HEK293 (cell line): ENCODE results near the gene SPOUT1.

Source experiments
- FEZF1 ChIP-seq: fragments of 450-650 bp; formaldehyde crosslinking; IDR thresholded peaks from 2 replicates; pipeline ENCODE4 v1.5.1; 2016; ENCODE audit warnings: missing biosample characterization, missing genetic modification characterization
- GFI1B ChIP-seq: fragments of 450-650 bp; formaldehyde crosslinking; IDR thresholded peaks from 2 replicates; pipeline ENCODE4 v1.5.1; 2016; ENCODE audit warnings: missing biosample characterization, missing genetic modification characterization
- GLIS1 ChIP-seq: fragments of 450-650 bp; formaldehyde crosslinking; IDR thresholded peaks from 2 replicates; pipeline ENCODE4 v1.5.1; 2016; ENCODE audit warnings: missing biosample characterization, missing genetic modification characterization
- REST ChIP-seq: fragments of 450-650 bp; formaldehyde crosslinking; IDR thresholded peaks from 2 replicates; pipeline ENCODE4 v1.5.1; 2016; ENCODE audit warnings: missing biosample characterization, missing genetic modification characterization
- SCRT1 ChIP-seq: fragments of 450-650 bp; formaldehyde crosslinking; IDR thresholded peaks from 2 replicates; pipeline ENCODE4 v1.5.1; 2016; ENCODE audit warnings: missing biosample characterization, missing genetic modification characterization, borderline replicate concordance
- SCRT2 ChIP-seq: fragments of 450-650 bp; formaldehyde crosslinking; IDR thresholded peaks from 2 replicates; pipeline ENCODE4 v1.5.1; 2016; ENCODE audit warnings: missing biosample characterization, missing genetic modification characterization
- SP2 ChIP-seq: fragments of 450-650 bp; formaldehyde crosslinking; IDR thresholded peaks from 2 replicates; pipeline ENCODE4 v1.5.1; 2016; ENCODE audit warnings: missing biosample characterization, missing genetic modification characterization
- WT1 ChIP-seq: fragments of 450-650 bp; formaldehyde crosslinking; IDR thresholded peaks from 2 replicates; pipeline ENCODE4 v1.5.1; 2016; ENCODE audit warnings: missing biosample characterization, missing genetic modification characterization
- ZEB2 ChIP-seq: fragments of 450-650 bp; formaldehyde crosslinking; IDR thresholded peaks from 2 replicates; pipeline ENCODE4 v1.5.1; 2016; ENCODE audit warnings: missing biosample characterization, missing genetic modification characterization
- ZFP69B ChIP-seq: fragments of 450-650 bp; formaldehyde crosslinking; IDR thresholded peaks from 2 replicates; pipeline ENCODE4 v1.5.1; 2016; ENCODE audit warnings: missing biosample characterization, missing genetic modification characterization
- ZIC2 ChIP-seq: fragments of 450-650 bp; formaldehyde crosslinking; IDR thresholded peaks from 2 replicates; pipeline ENCODE4 v1.5.1; 2016; ENCODE audit warnings: missing biosample characterization, missing genetic modification characterization
- ZNF10 ChIP-seq: fragments of 450-650 bp; formaldehyde crosslinking; IDR thresholded peaks from 2 replicates; pipeline ENCODE4 v1.5.1; 2017; ENCODE audit warnings: missing biosample characterization, missing genetic modification characterization
- ZNF19 ChIP-seq: fragments of 450-650 bp; formaldehyde crosslinking; IDR thresholded peaks from 2 replicates; pipeline ENCODE4; 2016; ENCODE audit warnings: missing biosample characterization, missing genetic modification characterization, low read depth
- ZNF211 ChIP-seq: fragments of 450-650 bp; formaldehyde crosslinking; IDR thresholded peaks from 2 replicates; pipeline ENCODE4 v1.5.1; 2016; ENCODE audit warnings: low read depth, missing biosample characterization, missing genetic modification characterization
- ZNF23 ChIP-seq: fragments of 450-650 bp; formaldehyde crosslinking; IDR thresholded peaks from 2 replicates; pipeline ENCODE4 v1.5.1; 2016; ENCODE audit warnings: missing biosample characterization, missing genetic modification characterization, borderline replicate concordance
- ZNF37A ChIP-seq: fragments of 450-650 bp; IDR thresholded peaks from 2 replicates; pipeline ENCODE4 v1.5.1; 2018; ENCODE audit warnings: missing biosample characterization, missing genetic modification characterization
- ZNF394 ChIP-seq: fragments of 450-650 bp; formaldehyde crosslinking; IDR thresholded peaks from 2 replicates; pipeline ENCODE4 v1.5.1; 2016; ENCODE audit warnings: missing biosample characterization, missing genetic modification characterization, mild to moderate bottlenecking, moderate library complexity, borderline replicate concordance
- ZNF426 ChIP-seq: fragments of 450-650 bp; formaldehyde crosslinking; IDR thresholded peaks from 2 replicates; pipeline ENCODE4 v1.5.1; 2017; ENCODE audit warnings: missing biosample characterization, missing genetic modification characterization, mild to moderate bottlenecking, inconsistent platforms, moderate library complexity
- ZNF473 ChIP-seq: fragments of 450-650 bp; formaldehyde crosslinking; IDR thresholded peaks from 2 replicates; pipeline ENCODE4 v1.5.1; 2017; ENCODE audit warnings: missing biosample characterization, missing genetic modification characterization
- ZNF510 ChIP-seq: fragments of 450-650 bp; formaldehyde crosslinking; IDR thresholded peaks from 2 replicates; pipeline ENCODE4 v1.5.1; 2018; ENCODE audit warnings: mild to moderate bottlenecking, missing genetic modification characterization, missing biosample characterization; ENCODE audit not compliant: insufficient replicate concordance
- ZNF560 ChIP-seq: fragments of 450-650 bp; formaldehyde crosslinking; IDR thresholded peaks from 2 replicates; pipeline ENCODE4 v1.5.1; 2017; ENCODE audit warnings: missing biosample characterization, missing genetic modification characterization, borderline replicate concordance
- ZNF664 ChIP-seq: fragments of 450-650 bp; formaldehyde crosslinking; IDR thresholded peaks from 2 replicates; pipeline ENCODE4 v1.5.1; 2016; ENCODE audit warnings: missing biosample characterization, missing genetic modification characterization
- ZNF677 ChIP-seq: fragments of 450-650 bp; IDR thresholded peaks from 2 replicates; pipeline ENCODE4 v1.5.0; 2018; ENCODE audit warnings: missing biosample characterization, mild to moderate bottlenecking, missing genetic modification characterization, moderate library complexity
- ZNF830 ChIP-seq: fragments of 450-650 bp; IDR thresholded peaks from 2 replicates; pipeline ENCODE4 v1.5.0; 2018; ENCODE audit warnings: missing biosample characterization, missing genetic modification characterization, low read depth, mild to moderate bottlenecking, moderate library complexity
- ZSCAN23 ChIP-seq: fragments of 450-650 bp; formaldehyde crosslinking; IDR thresholded peaks from 2 replicates; pipeline ENCODE4 v1.5.1; 2016; ENCODE audit warnings: missing biosample characterization, missing genetic modification characterization
- ZSCAN4 ChIP-seq: fragments of 450-650 bp; formaldehyde crosslinking; IDR thresholded peaks from 2 replicates; pipeline ENCODE4 v1.5.1; 2017; ENCODE audit warnings: missing biosample characterization, missing genetic modification characterization
- ZSCAN5A ChIP-seq: fragments of 450-650 bp; formaldehyde crosslinking; IDR thresholded peaks from 2 replicates; pipeline ENCODE4 v1.5.1; 2016; ENCODE audit warnings: missing biosample characterization, missing genetic modification characterization
- TF ChIP-seq, protein P1 (sequence below): fragments of 450-650 bp; formaldehyde crosslinking; IDR thresholded peaks from 2 replicates; pipeline ENCODE4 v1.5.1; 2017; ENCODE audit warnings: missing biosample characterization, mild to moderate bottlenecking, missing genetic modification characterization, moderate library complexity
- TF ChIP-seq, protein P2 (sequence below): fragments of 450-650 bp; formaldehyde crosslinking; IDR thresholded peaks from 2 replicates; pipeline ENCODE4 v1.5.1; 2017; ENCODE audit warnings: missing biosample characterization, missing genetic modification characterization
- TF ChIP-seq, protein P3 (sequence below): fragments of 450-650 bp; formaldehyde crosslinking; IDR thresholded peaks from 2 replicates; pipeline ENCODE4 v1.5.1; 2016; ENCODE audit warnings: missing biosample characterization, missing genetic modification characterization

The SPOUT1 gene

GRCh38 chr9:128818099-128818838, 11.3 kb downstream of the SPOUT1 start, which contains the start of gene ENDOG (continued):
- TF ChIP-seq, protein P1, sequence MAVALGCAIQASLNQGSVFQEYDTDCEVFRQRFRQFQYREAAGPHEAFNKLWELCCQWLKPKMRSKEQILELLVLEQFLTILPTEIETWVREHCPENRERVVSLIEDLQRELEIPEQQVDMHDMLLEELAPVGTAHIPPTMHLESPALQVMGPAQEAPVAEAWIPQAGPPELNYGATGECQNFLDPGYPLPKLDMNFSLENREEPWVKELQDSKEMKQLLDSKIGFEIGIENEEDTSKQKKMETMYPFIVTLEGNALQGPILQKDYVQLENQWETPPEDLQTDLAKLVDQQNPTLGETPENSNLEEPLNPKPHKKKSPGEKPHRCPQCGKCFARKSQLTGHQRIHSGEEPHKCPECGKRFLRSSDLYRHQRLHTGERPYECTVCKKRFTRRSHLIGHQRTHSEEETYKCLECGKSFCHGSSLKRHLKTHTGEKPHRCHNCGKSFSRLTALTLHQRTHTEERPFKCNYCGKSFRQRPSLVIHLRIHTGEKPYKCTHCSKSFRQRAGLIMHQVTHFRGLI: peak; percentile 100
- TF ChIP-seq ZNF394 (peak; percentile 42; the same call in 1 of the 2 replicates), ZNF677 (tag by site-specific recombination) (0 out of 2 replicates have a peak, but pooled peaks have one; percentile 25), ZNF37A (tag by site-specific recombination) (no peak), ZSCAN23 (tag by site-specific recombination) (no peak), GLIS1 (tag by site-specific recombination) (peak; percentile 57; the same call in 1 of the 2 replicates), ZSCAN5A (tag by site-specific recombination) (no peak), SP2 (tag by site-specific recombination) (peak; percentile 80), ZNF473 (tag by site-specific recombination) (no peak), ZIC2 (tag by site-specific recombination) (peak; percentile 59), ZNF211 (tag by site-specific recombination) (no peak), SCRT1 (tag by site-specific recombination) (no peak), ZNF830 (tag by site-specific recombination) (no peak), ZNF560 (tag by site-specific recombination) (no peak), ZFP69B (tag by site-specific recombination) (peak; percentile 99), GFI1B (tag by site-specific recombination) (no peak), ZNF510 (tag by site-specific recombination) (no peak), ZNF664 (tag by site-specific recombination) (no peak), ZNF19 (tag by site-specific recombination) (no peak), REST (tag by site-specific recombination) (no peak), ZEB2 (tag by site-specific recombination) (peak; percentile 39; the same call in 1 of the 2 replicates), ZNF10 (peak; percentile 96), FEZF1 (tag by site-specific recombination) (no peak; the same call in 1 of the 2 replicates), SCRT2 (tag by site-specific recombination) (no peak), ZSCAN4 (no peak), ZNF23 (tag by site-specific recombination) (no peak), ZNF426 (tag by site-specific recombination) (no peak), WT1 (0 out of 2 replicates have a peak, but pooled peaks have one; percentile 13)
- TF ChIP-seq, protein P2, sequence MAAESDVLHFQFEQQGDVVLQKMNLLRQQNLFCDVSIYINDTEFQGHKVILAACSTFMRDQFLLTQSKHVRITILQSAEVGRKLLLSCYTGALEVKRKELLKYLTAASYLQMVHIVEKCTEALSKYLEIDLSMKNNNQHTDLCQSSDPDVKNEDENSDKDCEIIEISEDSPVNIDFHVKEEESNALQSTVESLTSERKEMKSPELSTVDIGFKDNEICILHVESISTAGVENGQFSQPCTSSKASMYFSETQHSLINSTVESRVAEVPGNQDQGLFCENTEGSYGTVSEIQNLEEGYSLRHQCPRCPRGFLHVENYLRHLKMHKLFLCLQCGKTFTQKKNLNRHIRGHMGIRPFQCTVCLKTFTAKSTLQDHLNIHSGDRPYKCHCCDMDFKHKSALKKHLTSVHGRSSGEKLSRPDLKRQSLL (tag by site-specific recombination): no peak
- TF ChIP-seq, protein P3, sequence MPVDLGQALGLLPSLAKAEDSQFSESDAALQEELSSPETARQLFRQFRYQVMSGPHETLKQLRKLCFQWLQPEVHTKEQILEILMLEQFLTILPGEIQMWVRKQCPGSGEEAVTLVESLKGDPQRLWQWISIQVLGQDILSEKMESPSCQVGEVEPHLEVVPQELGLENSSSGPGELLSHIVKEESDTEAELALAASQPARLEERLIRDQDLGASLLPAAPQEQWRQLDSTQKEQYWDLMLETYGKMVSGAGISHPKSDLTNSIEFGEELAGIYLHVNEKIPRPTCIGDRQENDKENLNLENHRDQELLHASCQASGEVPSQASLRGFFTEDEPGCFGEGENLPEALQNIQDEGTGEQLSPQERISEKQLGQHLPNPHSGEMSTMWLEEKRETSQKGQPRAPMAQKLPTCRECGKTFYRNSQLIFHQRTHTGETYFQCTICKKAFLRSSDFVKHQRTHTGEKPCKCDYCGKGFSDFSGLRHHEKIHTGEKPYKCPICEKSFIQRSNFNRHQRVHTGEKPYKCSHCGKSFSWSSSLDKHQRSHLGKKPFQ: no peak
